ENCODE results near the gene DMD. TPM values are rescaled to one million over a fixed set of nuclear protein-coding genes. Genes with fewer than 3 reads are reported as not detected.

DMD gene
- total and polyA plus RNA-seq, 2 donors (not counting 1 experiment from before 2014, with no cell fraction given), result 5.1 to 7.2 TPM

GRCh38 chrX:31178769-31179125, 2032.6 kb downstream of the DMD start:
- no peak overlapping the region for H3K9ac ChIP-seq (ENCODE audit: insufficient read depth, low read length)
- no peak overlapping the region for H3K4me3 ChIP-seq (replicated peaks in 1 of 4; ENCODE audit: control extremely low read depth in 1 of 4, insufficient read depth in 1 of 4, low read depth in 3 of 4, low read length in 4 of 4)
- no peaks in the 10 kb centered on the region for H3K27me3 ChIP-seq (ENCODE audit: control insufficient read depth, insufficient read depth, low read length)
- H3K36me3 ChIP-seq (ENCODE audit: control insufficient read depth, insufficient read depth, low read length), result no peaks in the 10 kb centered on the region
- peak in 1 of 2 donors; percentile 2 for DNase-seq (ENCODE audit: low read depth in 2 of 2)
- no peak overlapping the region for H3K4me2 ChIP-seq (ENCODE audit: extremely low read depth, insufficient read depth, low read length)
- no peaks in the 10 kb centered on the region for H3K4me1 ChIP-seq (ENCODE audit: control insufficient read depth, extremely low read depth, insufficient read depth, low read length)
- H3K9me3 ChIP-seq (ENCODE audit: control insufficient read depth, insufficient read depth, low read depth, low read length), result no peaks in the 10 kb centered on the region
- no peak overlapping the region for H2AFZ ChIP-seq (ENCODE audit: low read length)
- H4K20me1 ChIP-seq (ENCODE audit: control insufficient read depth, extremely low read depth, insufficient read depth, low read length), result no peaks in the 10 kb centered on the region
- no peak overlapping the region for H3K27ac ChIP-seq (ENCODE audit: insufficient read depth, low read length)
- TF ChIP-seq, protein P1, sequence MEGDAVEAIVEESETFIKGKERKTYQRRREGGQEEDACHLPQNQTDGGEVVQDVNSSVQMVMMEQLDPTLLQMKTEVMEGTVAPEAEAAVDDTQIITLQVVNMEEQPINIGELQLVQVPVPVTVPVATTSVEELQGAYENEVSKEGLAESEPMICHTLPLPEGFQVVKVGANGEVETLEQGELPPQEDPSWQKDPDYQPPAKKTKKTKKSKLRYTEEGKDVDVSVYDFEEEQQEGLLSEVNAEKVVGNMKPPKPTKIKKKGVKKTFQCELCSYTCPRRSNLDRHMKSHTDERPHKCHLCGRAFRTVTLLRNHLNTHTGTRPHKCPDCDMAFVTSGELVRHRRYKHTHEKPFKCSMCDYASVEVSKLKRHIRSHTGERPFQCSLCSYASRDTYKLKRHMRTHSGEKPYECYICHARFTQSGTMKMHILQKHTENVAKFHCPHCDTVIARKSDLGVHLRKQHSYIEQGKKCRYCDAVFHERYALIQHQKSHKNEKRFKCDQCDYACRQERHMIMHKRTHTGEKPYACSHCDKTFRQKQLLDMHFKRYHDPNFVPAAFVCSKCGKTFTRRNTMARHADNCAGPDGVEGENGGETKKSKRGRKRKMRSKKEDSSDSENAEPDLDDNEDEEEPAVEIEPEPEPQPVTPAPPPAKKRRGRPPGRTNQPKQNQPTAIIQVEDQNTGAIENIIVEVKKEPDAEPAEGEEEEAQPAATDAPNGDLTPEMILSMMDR (conservative IDR thresholded peaks at IDR 0.05 in 1 of 2, IDR thresholded peaks at IDR 0.05 in 1 of 2; ENCODE audit: low read depth in 1 of 2, low read length in 2 of 2), result no peak
- no peak for TF ChIP-seq EZH2 (IDR thresholded peaks at IDR 0.05; ENCODE audit: low read length, missing control alignments)
- H3K79me2 ChIP-seq (ENCODE audit: control insufficient read depth, insufficient read depth, low read length), result no peaks in the 10 kb centered on the region

DNA sequence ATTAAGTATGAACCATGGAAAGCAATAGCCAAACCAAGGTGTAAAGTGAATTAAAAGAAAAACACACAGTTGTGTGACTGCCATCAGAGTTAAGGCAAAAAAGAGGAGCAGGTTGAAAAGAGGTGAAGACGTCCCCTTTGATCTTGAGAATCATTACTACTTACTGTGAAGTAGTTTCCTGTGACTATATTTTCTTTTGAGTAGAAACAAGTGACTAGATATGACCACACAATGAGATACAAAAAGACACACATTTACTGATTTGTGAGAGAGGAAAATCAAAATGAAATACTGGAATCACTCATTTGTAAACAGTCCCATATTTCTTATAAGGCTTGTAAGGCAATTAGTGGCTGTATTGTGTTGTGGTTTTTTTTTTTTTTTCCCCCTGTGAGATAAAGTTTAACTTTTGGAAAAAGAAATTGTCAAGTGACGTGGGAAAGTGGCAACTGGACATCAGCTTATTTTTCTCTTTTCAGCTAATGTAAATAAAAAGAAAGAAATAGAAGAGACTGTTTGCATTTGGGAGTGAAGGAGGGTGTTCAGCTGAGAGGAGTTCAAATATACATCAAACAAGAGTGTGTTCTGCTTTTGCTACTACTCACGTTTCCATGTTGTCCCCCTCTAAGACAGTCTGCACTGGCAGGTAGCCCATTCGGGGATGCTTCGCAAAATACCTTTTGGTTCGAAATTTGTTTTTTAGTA, 2033.1 kb downstream of the DMD start:
- Histone ChIP-seq H3K79me2 (ENCODE audit: control insufficient read depth, insufficient read depth, low read length) (no peaks in the 10 kb centered on the region), H3K27me3 (ENCODE audit: control insufficient read depth, insufficient read depth, low read length) (no peaks in the 10 kb centered on the region), H4K20me1 (ENCODE audit: control insufficient read depth, extremely low read depth, insufficient read depth, low read length) (no peaks in the 10 kb centered on the region), H3K4me3 (replicated peaks in 1 of 4; ENCODE audit: control extremely low read depth in 1 of 4, insufficient read depth in 1 of 4, low read depth in 3 of 4, low read length in 4 of 4) (no peak overlapping the region), H2AFZ (ENCODE audit: low read length) (no peak overlapping the region), H3K9me3 (ENCODE audit: control insufficient read depth, insufficient read depth, low read depth, low read length) (no peaks in the 10 kb centered on the region), H3K27ac (ENCODE audit: insufficient read depth, low read length) (no peak overlapping the region), H3K4me1 (ENCODE audit: control insufficient read depth, extremely low read depth, insufficient read depth, low read length) (no peaks in the 10 kb centered on the region), H3K36me3 (ENCODE audit: control insufficient read depth, insufficient read depth, low read length) (no peaks in the 10 kb centered on the region), H3K4me2 (ENCODE audit: extremely low read depth, insufficient read depth, low read length) (no peak overlapping the region), H3K9ac (ENCODE audit: insufficient read depth, low read length) (no peak overlapping the region)
- TF ChIP-seq EZH2 (IDR thresholded peaks at IDR 0.05; ENCODE audit: low read length, missing control alignments), result no peak
- TF ChIP-seq, protein P1 (conservative IDR thresholded peaks at IDR 0.05 in 1 of 2, IDR thresholded peaks at IDR 0.05 in 1 of 2; ENCODE audit: low read depth in 1 of 2, low read length in 2 of 2), result no peak
- no peak for DNase-seq (ENCODE audit: low read depth in 2 of 2)

GRCh38 chrX:31170792-31171191, 2040.6 kb downstream of the DMD start:
- Histone ChIP-seq H3K4me3 (replicated peaks in 1 of 4; ENCODE audit: control extremely low read depth in 1 of 4, insufficient read depth in 1 of 4, low read depth in 3 of 4, low read length in 4 of 4) (no peak overlapping the region), H2AFZ (ENCODE audit: low read length) (no peak overlapping the region), H4K20me1 (ENCODE audit: control insufficient read depth, extremely low read depth, insufficient read depth, low read length) (no peaks in the 10 kb centered on the region), H3K9ac (ENCODE audit: insufficient read depth, low read length) (no peak overlapping the region), H3K4me1 (ENCODE audit: control insufficient read depth, extremely low read depth, insufficient read depth, low read length) (no peaks in the 10 kb centered on the region), H3K27me3 (ENCODE audit: control insufficient read depth, insufficient read depth, low read length) (no peaks in the 10 kb centered on the region), H3K36me3 (ENCODE audit: control insufficient read depth, insufficient read depth, low read length) (no peaks in the 10 kb centered on the region), H3K9me3 (ENCODE audit: control insufficient read depth, insufficient read depth, low read depth, low read length) (no peaks in the 10 kb centered on the region), H3K4me2 (ENCODE audit: extremely low read depth, insufficient read depth, low read length) (no peak overlapping the region), H3K27ac (ENCODE audit: insufficient read depth, low read length) (no peak overlapping the region), H3K79me2 (ENCODE audit: control insufficient read depth, insufficient read depth, low read length) (no peaks in the 10 kb centered on the region)
- TF ChIP-seq EZH2 (IDR thresholded peaks at IDR 0.05; ENCODE audit: low read length, missing control alignments), result no peak
- TF ChIP-seq, protein P1 (conservative IDR thresholded peaks at IDR 0.05 in 1 of 2, IDR thresholded peaks at IDR 0.05 in 1 of 2; ENCODE audit: low read depth in 1 of 2, low read length in 2 of 2), result no peak
- DNase-seq (ENCODE audit: low read depth in 2 of 2), result no peak
